Islet of Langerhans (tissue), 1 donor: Measurements from ENCODE around the gene CCNF.
"Not testable (repeated sequence)": the region's sequence is repeated elsewhere in the genome, so short reads cannot be mapped to it uniquely, and the experiment has no call there.

Source experiments
- FAIRE-seq: peaks from one replicate; lab custom pipeline; 2011; peaks lifted over from hg19 to GRCh38; lab: Jason Lieb, UNC

Gene CCNF

GRCh38 chr16:2428051-2428783 lies 1.0 kb upstream of the CCNF start:
- no peak for FAIRE-seq

- no peak for FAIRE-seq
Measured at GRCh38 chr16:2428784-2429033, 538 bp upstream of the CCNF start.

- no peak for FAIRE-seq
Measured at GRCh38 chr16:2429771-2430663, 770 bp downstream of the CCNF start.

- FAIRE-seq, result no peak
Measured at GRCh38 chr16:2432286-2432685, 3.0 kb downstream of the CCNF start.

GRCh38 chr16:2432801-2433505 lies 3.7 kb downstream of the CCNF start:
- no peak for FAIRE-seq

GRCh38 chr16:2435236-2435635 lies 6.0 kb downstream of the CCNF start:
- FAIRE-seq, result not testable (repeated sequence)

GRCh38 chr16:2436110-2436509 lies 6.9 kb downstream of the CCNF start:
- FAIRE-seq, result no peak

GRCh38 chr16:2437032-2437790 lies 8.0 kb downstream of the CCNF start:
- FAIRE-seq, result no peak

- FAIRE-seq, result no peak
Measured at GRCh38 chr16:2438121-2438520, 8.9 kb downstream of the CCNF start.

GRCh38 chr16:2439598-2439997 lies 10.4 kb downstream of the CCNF start:
- FAIRE-seq, result no peak

- not testable (repeated sequence) for FAIRE-seq
Measured at GRCh38 chr16:2441143-2441804, 12.0 kb downstream of the CCNF start.

GRCh38 chr16:2443555-2443954 lies 14.3 kb downstream of the CCNF start:
- no peak for FAIRE-seq

GRCh38 chr16:2447920-2448583 lies 18.8 kb downstream of the CCNF start:
- no peak for FAIRE-seq

GRCh38 chr16:2449118-2449517 lies 19.9 kb downstream of the CCNF start:
- no peak for FAIRE-seq

GRCh38 chr16:2450535-2450934 lies 21.3 kb downstream of the CCNF start:
- no peak for FAIRE-seq

- FAIRE-seq, result no peak
Measured at GRCh38 chr16:2450975-2451381, 21.7 kb downstream of the CCNF start.

GRCh38 chr16:2451851-2452320 lies 22.6 kb downstream of the CCNF start:
- no peak for FAIRE-seq

- no peak for FAIRE-seq
Measured at GRCh38 chr16:2452650-2453049, 23.4 kb downstream of the CCNF start.

- FAIRE-seq, result no peak
Measured at GRCh38 chr16:2455081-2455845, 26.0 kb downstream of the CCNF start.

GRCh38 chr16:2456551-2457153 lies 27.4 kb downstream of the CCNF start:
- FAIRE-seq, result no peak
